CMK (cell line): ENCODE results near the gene TOMM70.
"Not testable (repeated sequence)": the region's sequence is repeated elsewhere in the genome, so short reads cannot be mapped to it uniquely, and the experiment has no call there.

Source experiments
- DNase-seq: peaks from one replicate; pipeline ENCODE4 v3.0.0-alpha.2; 2010; ENCODE audit warnings: low read depth

TOMM70 gene

DNA sequence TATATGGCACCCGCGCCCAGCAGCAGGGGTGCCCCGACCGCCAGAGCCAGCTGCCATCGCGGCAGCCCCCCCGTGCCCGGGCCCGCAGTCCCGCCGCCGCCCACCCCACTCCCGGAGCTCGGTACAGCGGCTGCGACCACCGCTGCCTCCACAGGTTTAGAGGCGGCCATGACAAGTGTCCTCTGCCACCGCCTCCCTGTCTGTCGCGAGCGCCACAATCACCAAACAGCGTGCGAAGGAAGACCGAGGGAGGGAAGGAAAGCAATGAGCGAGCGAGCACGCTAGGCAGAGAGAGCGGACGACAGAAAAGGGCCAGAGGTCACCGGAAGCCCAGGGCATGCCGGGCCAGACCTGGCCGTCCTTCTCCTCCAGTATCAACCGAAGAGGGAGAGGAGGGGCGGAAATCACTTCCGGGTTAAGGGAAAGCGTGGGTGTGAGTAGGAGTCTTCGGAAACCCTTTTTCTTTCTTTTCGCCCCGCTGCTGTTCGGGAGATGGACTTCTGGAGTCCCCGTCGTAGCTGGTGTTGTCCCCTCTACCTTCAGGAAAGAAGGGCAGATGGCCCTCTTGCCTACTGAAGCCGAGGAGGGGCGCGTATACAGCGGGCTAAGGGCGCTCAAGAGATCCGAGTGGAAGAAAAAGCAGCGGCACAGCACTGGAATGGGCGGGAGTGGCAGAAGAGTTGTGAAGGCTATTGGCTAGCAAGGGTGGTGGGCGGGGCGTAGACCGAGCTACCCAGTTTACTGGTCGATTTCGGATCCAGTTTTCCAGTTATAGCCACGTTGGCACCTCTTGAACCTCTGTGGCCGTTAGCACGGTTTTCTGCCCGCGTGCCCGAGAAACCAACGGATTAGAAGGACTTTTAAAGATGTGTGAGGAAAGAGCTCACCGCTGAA lies at the start of gene TOMM70, which contains the start of gene LNP1:
TOMM70 (minus strand) TSS at position 310 of the 894 bp plus-strand sequence; CDS start at position 170, 140 bp downstream.
LNP1 (plus strand) TSS at position 760 of the 894 bp plus-strand sequence. CDS start 28,191 bp downstream, outside the sequence.
- DNase-seq: peak; percentile 82

DNA sequence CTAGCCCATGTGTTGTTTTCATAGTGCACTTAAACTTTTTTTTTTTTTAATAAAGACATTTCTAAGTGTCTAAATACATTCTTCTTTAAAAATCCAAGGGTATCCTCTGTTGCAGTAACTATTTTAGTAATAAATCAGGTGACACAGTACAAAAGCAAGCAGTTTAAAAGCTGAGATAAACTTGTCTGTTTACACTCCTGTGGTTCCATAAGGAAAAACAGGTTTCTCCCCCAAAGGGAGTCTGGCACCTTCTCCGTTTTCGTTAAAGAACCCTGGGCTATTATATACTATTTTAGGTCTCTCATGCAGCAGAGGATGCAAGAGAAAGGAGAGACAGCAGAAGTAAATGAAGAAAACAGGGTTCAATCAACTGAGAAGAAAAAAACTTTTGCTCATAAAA lies 48.3 kb upstream of the TOMM70 start:
- no peak for DNase-seq

GRCh38 chr3:100448079-100448478 lies 47.2 kb upstream of the TOMM70 start:
- no peak for DNase-seq

- DNase-seq: not testable (repeated sequence)
These were observed 46.2 kb upstream of the TOMM70 start for GRCh38 chr3:100447067-100447466.

GRCh38 chr3:100443690-100444089 lies 42.8 kb upstream of the TOMM70 start:
- no peak for DNase-seq

DNA sequence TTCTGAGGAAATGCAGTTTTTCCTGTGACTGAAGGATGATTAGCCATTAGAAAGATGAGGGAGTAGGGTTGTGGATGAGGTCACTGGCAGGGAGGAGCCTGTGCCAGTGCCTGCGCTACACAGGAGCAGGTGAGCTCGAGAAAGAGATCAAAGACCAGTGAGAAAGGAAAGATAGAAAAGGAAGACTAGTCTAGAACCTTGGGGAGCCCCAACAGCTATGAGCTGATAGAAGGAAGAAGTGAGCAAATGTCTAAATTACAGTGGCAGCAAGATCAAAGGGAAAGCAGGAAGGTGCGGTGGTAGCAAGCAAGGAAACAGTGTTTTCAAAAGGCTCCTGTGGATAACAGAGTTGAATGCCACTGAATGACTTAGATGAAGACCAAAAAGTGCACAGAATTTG lies 40.0 kb upstream of the TOMM70 start:
- DNase-seq: no peak

DNA sequence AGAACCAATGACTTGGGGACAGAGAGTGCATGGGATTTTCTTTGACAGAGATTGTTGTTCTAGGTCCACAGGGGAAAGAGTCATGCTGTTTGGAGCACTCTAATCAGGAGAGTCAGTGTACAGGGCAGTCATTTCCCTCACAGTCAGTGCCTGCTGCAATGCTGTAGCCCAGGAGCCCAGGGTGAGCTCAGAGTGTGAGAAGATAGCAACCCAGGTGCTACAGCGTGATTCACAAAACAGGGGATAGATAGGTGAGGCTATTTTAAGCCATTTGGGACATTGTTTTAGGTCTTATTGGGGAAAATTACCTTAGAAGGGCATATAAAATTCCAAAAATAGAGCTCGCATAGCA lies 37.7 kb upstream of the TOMM70 start:
- no peak for DNase-seq

DNA sequence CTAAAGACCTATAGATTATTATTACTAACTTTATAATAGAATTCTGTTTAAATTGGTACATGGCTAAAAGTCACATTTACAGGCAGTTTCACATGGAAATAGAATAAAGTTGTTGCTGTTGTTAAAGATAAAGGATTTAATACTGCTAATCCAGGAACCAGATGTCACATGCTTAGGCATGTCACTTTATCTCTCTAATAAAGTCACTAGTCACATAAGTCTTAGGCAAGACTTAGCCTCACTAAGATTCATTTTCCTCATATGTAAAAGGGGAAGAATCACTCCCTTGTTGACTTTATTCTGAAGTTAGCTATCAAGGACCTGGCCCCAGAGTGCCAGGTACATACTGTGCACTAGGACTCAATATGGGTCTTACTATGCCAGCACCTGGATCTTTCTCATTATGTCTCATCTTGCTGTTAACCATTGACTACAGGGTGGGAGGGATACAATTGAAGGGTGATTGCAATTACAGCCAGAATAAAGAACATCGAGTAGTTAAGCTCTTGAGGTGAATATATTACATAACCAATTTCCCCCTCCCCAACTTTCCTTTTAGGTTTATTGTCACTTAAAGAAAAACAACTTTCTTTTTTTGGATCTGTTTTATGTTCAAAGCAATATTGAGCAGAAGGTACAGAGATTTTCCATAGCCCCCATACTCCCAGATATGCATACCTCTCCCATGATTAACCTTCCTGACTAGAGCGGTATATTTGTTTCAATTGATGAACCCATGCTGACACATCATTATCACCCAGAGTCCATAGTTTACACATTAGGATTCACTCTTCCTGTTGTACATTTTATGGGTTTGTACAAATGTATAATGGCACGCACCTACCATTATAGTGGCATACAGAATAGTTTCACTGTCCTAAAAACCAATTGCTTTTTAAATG lies 37.1 kb upstream of the TOMM70 start:
- DNase-seq: no peak

GRCh38 chr3:100436951-100437350 lies 36.1 kb upstream of the TOMM70 start:
- DNase-seq: no peak

- no peak for DNase-seq
These were observed 28.4 kb upstream of the TOMM70 start for GRCh38 chr3:100429187-100429716.

- no peak for DNase-seq
These were observed 26.8 kb upstream of the TOMM70 start for GRCh38 chr3:100427699-100428098.

DNA sequence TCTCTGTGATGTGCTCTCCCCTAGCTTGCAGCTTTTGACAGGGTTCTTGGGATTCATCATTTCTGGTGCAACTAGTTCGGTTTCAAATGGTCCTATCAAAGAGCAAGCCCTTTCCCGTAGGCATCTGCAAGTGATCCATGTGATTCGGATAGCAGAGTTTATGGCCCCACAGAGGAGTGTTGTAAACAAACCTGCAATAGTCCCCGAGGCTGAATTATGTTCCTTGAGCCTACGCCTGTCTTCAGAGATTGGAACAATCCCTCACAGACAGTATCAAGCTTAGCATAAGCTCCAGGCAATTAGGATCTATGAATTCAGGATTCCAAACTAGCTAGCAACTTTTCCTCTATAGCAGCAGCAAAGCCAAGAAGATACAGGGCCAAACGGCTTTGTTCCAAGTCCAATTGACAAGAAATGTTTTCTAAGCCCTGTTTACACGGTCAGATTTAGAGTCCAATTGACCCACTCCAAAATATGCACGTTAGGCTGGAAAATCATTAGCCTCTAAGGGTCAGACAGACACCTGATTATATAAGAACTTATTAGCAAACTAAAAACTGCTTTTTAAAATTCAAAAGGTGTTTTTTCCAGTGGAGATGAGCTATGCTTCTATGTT lies 25.3 kb upstream of the TOMM70 start:
- no peak for DNase-seq

- no peak for DNase-seq
These were observed 24.4 kb upstream of the TOMM70 start for GRCh38 chr3:100425316-100425715.

- DNase-seq: no peak
These were observed 23.4 kb upstream of the TOMM70 start for GRCh38 chr3:100424261-100424660.

DNA sequence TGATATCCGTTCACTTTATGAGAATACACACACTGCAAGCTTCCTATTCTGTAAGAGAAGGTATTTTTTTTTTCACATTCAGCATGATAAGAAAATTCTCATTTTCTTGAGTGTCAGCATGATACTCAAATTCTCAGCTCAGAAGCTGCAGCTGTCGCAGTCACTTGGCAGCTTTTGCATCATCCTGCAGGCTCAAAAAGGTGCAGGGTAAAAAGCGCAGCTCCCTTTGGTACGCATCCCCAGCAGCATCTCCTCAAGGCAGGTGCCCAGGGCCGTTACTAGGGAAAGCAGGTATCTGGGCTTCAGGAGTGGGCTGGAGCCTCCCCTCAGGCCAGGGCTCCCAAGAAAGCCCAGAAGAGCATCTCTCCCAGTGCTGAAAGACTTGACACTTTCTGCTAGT lies 22.7 kb upstream of the TOMM70 start:
- no peak for DNase-seq

- no peak for DNase-seq
These were observed 20.0 kb upstream of the TOMM70 start for GRCh38 chr3:100420885-100421284.

GRCh38 chr3:100419406-100419805 lies 18.5 kb upstream of the TOMM70 start:
- no peak for DNase-seq

GRCh38 chr3:100416863-100417262 lies 16.0 kb upstream of the TOMM70 start:
- no peak for DNase-seq

DNA sequence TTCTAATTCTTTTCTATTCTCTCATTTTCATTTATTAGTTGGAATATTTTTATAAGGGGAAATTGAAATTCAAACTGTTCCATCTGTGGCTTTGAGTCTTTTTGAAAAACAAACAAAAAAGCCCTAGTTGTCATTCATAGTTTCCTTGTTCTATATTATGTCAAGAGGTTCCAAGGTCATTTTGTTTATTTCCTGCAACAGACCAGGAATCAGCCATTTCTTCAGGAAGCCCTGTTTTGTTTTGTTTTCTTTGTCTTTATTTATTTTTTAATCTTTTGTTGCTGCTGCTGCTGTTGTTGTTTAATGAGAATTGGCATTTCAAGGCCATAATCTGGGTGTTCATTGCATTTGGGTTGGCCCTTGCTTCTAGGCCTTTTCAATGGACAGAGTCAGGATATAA lies 15.3 kb upstream of the TOMM70 start:
- no peak for DNase-seq

GRCh38 chr3:100413613-100414012 lies 12.7 kb upstream of the TOMM70 start:
- DNase-seq: no peak

- no peak for DNase-seq
These were observed 12.2 kb upstream of the TOMM70 start for GRCh38 chr3:100412912-100413590.
